Panc1 (cell line): ENCODE data around the gene ZNF778.
"Not testable (repeated sequence)": the region's sequence is repeated elsewhere in the genome, so short reads cannot be mapped to it uniquely, and the experiment has no call there.

Source experiments
- POLR2AphosphoS5 ChIP-seq: IDR thresholded peaks from 2 replicates; pipeline ENCODE4 v1.6.1; 2012; ENCODE audit warnings: mild to moderate bottlenecking, low read depth, low read length, moderate library complexity
- SIN3A ChIP-seq: IDR thresholded peaks from 2 replicates; pipeline ENCODE4 v1.6.1; 2012; ENCODE audit warnings: low read depth, mild to moderate bottlenecking, low read length, moderate library complexity, borderline replicate concordance; ENCODE audit not compliant: insufficient read depth
- TF ChIP-seq, protein P1 (sequence below): fragments of 450-650 bp; IDR thresholded peaks from 2 replicates; pipeline ENCODE4 v1.5.1; 2017; ENCODE audit warnings: mild to moderate bottlenecking

DNA sequence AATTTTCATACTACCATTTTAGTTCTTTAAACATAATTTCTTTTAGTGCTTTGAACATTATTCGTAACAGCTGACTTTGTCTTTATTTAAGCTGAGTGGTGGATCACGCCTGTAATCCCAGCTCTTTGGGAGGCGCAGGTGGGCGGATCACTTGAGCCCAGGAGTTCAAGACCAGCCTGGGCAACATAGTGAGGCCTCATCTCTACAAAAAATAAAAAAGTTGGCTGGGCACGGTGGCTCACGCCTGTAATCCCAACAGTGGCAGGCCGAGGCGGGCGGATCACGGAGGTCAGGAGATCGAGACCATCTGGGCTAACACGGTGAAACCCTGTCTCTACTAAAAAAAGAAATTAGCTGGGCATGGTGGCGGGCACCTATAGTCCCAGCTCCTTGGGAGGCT lies 42.4 kb downstream of the ZNF778 start:
- not testable (repeated sequence) for TF ChIP-seq POLR2AphosphoS5, SIN3A
- TF ChIP-seq, protein P1, sequence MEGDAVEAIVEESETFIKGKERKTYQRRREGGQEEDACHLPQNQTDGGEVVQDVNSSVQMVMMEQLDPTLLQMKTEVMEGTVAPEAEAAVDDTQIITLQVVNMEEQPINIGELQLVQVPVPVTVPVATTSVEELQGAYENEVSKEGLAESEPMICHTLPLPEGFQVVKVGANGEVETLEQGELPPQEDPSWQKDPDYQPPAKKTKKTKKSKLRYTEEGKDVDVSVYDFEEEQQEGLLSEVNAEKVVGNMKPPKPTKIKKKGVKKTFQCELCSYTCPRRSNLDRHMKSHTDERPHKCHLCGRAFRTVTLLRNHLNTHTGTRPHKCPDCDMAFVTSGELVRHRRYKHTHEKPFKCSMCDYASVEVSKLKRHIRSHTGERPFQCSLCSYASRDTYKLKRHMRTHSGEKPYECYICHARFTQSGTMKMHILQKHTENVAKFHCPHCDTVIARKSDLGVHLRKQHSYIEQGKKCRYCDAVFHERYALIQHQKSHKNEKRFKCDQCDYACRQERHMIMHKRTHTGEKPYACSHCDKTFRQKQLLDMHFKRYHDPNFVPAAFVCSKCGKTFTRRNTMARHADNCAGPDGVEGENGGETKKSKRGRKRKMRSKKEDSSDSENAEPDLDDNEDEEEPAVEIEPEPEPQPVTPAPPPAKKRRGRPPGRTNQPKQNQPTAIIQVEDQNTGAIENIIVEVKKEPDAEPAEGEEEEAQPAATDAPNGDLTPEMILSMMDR, result not testable (repeated sequence)
